Natural killer cell (primary cell): Measurements from ENCODE around the gene GMPPA. TPM values are rescaled to one million over a fixed set of nuclear protein-coding genes. Genes with fewer than 3 reads are reported as not detected.

ENCODE experiments used
- ATAC-seq, 3 donors: fragments of 150-1000 bp in 2 of 3; fragments of 200-7000 bp in 1 of 3; cut with Tn5 transposase; 1 replicate in 1 of 3; 2 replicates in 2 of 3; pipeline ENCODE4 v1.10.0; 2021; ENCODE audit warnings: mild to moderate bottlenecking in 2 of 3, moderate library complexity in 2 of 3
- DNase-seq, 2 donors: peaks; one replicate each; pipeline versions ENCODE4 v3.0.0 to v3.0.0-alpha.2; 2013 to 2021; ENCODE audit warnings: mixed read lengths in 1 of 2
- H3K27ac ChIP-seq: one replicate; pipeline ENCODE4 v1.5.1; 2013; ENCODE audit warnings: mild to moderate bottlenecking, low read length
- H3K27me3 ChIP-seq: one replicate; pipeline ENCODE4 v1.6.1; 2013; ENCODE audit warnings: low read length; ENCODE audit not compliant: control insufficient read depth, insufficient read depth
- H3K36me3 ChIP-seq: one replicate; pipeline ENCODE4 v1.6.1; 2013; ENCODE audit warnings: low read length; ENCODE audit not compliant: control insufficient read depth, insufficient read depth
- H3K4me1 ChIP-seq: one replicate; pipeline ENCODE4 v1.6.1; 2013; ENCODE audit warnings: low read length; ENCODE audit not compliant: control insufficient read depth, insufficient read depth
- H3K4me3 ChIP-seq: one replicate; pipeline ENCODE4 v1.5.1; 2013; ENCODE audit warnings: low read length
- H3K9me3 ChIP-seq: one replicate; pipeline ENCODE4 v1.6.1; 2013; ENCODE audit warnings: low read length; ENCODE audit not compliant: control insufficient read depth, insufficient read depth
- H3K27ac Mint-ChIP-seq, 2 donors: one replicate each; pipeline ENCODE4 v1.8.0; 2022; ENCODE audit warnings: mild to moderate bottlenecking in 2 of 2, mixed read lengths in 2 of 2, moderate library complexity in 1 of 2
- H3K27me3 Mint-ChIP-seq, 2 donors: one replicate each; pipeline ENCODE4 v1.8.0; 2022; ENCODE audit warnings: low read depth in 2 of 2, mixed read lengths in 2 of 2
- H3K36me3 Mint-ChIP-seq: one replicate; pipeline ENCODE4 v1.8.0; 2022; ENCODE audit warnings: mixed read lengths
- H3K4me1 Mint-ChIP-seq, 2 donors: one replicate each; pipeline ENCODE4 v1.8.0; 2022; ENCODE audit warnings: mixed read lengths in 2 of 2
- H3K4me3 Mint-ChIP-seq: one replicate; pipeline ENCODE4 v1.8.0; 2022; ENCODE audit warnings: mild to moderate bottlenecking, moderate library complexity, mixed read lengths
- H3K9me3 Mint-ChIP-seq, 2 donors: one replicate each; pipeline ENCODE4 v1.8.0; 2022; ENCODE audit warnings: mixed read lengths in 2 of 2
- whole genome bisulfite sequencing: methylation state at CpG from one replicate; pipeline ENCODE4 v1.1.7; 2013; ENCODE audit warnings: missing lambda C conversion rate; ENCODE audit not compliant: insufficient coverage; 5-methylcytosine and 5-hydroxymethylcytosine counted together
- intact Hi-C: fragments of 100-400 bp; cut with micrococcal nuclease; formaldehyde crosslinking; loops from one replicate; pipeline ENCODE4 v1.14.2; 2022
- total RNA-seq, 4 donors: library from RNA; stranded (reverse); fragments of 120-200 nt in 1 of 4; gene quantifications; one replicate each; pipeline versions ENCODE4 v1.2.3 to v1.2.4, GENCODE V29; 2013 to 2022
- TF ChIP-seq, protein P1 (sequence below): fragments of 200-600 bp; IDR thresholded peaks from one replicate; pipeline ENCODE4 v1.8.0; 2022; ENCODE audit warnings: antibody characterized with exemption

Gene GMPPA
- total RNA-seq, 3 donors from 2014 or later (not counting 1 experiment from before 2014, with no cell fraction given) = 27.6 to 36.3 (median 33.8) TPM

DNA sequence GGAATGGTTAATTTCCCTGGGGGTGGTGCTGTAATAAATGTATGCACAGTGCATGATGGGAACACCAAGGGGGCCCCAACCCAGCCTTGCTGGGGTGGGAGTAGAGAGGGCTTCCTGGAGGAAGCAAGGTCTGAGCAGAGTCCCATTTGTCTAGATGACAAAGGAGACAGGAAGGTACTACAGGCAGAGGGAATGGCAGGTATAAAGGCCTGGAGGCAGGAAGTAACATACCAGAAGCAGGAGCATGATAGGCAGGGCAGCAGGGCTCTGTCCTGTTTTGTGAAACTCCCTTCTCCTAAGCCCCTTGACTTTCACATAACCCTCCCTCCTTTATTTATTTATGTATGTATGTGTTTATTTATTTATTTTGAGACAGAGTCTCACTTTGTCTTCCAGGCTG lies 3.9 kb downstream of the GMPPA start:
- H3K4me1 ChIP-seq = peaks cover 13% of the 10 kb centered on the region
- no peak overlapping the region for H3K4me3 Mint-ChIP-seq
- no peaks in the 10 kb centered on the region for H3K9me3 Mint-ChIP-seq
- peaks cover 3% of the 10 kb centered on the region for H3K27me3 ChIP-seq
- DNase-seq (no peak), ATAC-seq (no peak)
- no peak overlapping the region for H3K27ac Mint-ChIP-seq
- H3K27ac ChIP-seq = no peak overlapping the region
- peaks cover 0 to 2% of the 10 kb centered on the region in 2 donors for H3K27me3 Mint-ChIP-seq
- TF ChIP-seq, protein P1, sequence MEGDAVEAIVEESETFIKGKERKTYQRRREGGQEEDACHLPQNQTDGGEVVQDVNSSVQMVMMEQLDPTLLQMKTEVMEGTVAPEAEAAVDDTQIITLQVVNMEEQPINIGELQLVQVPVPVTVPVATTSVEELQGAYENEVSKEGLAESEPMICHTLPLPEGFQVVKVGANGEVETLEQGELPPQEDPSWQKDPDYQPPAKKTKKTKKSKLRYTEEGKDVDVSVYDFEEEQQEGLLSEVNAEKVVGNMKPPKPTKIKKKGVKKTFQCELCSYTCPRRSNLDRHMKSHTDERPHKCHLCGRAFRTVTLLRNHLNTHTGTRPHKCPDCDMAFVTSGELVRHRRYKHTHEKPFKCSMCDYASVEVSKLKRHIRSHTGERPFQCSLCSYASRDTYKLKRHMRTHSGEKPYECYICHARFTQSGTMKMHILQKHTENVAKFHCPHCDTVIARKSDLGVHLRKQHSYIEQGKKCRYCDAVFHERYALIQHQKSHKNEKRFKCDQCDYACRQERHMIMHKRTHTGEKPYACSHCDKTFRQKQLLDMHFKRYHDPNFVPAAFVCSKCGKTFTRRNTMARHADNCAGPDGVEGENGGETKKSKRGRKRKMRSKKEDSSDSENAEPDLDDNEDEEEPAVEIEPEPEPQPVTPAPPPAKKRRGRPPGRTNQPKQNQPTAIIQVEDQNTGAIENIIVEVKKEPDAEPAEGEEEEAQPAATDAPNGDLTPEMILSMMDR = no peak
- H3K4me1 Mint-ChIP-seq = peaks cover 26 to 36% of the 10 kb centered on the region in 2 donors
- peaks cover 7% of the 10 kb centered on the region for H3K36me3 Mint-ChIP-seq
- intact Hi-C loops = no loop called here
- H3K4me3 ChIP-seq = no peak overlapping the region
- H3K36me3 ChIP-seq = peaks cover 33% of the 10 kb centered on the region
- no peaks in the 10 kb centered on the region for H3K9me3 ChIP-seq

DNA sequence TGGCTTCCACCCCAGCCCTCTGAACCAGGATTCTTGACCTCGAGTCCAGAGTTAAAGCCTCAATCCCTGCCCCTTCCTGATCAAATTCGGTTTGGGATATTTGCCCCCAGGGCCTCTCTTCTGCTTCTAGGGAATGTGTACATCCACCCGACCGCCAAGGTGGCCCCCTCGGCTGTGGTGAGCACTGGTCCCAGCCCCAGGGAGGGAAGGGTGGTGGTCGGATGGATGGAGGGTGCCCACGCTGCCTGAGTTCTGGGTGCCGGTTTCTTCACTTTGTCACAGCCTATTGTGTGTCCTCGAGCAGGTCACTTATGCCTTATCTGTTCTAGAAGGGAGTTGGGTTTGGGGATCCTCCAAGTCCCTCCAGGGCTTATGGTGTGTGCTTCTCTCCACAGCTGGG lies 6.9 kb downstream of the GMPPA start:
- Mint-ChIP-seq H3K4me1 (peaks cover 0 to 20% of the 10 kb centered on the region in 2 donors), H3K4me3 (no peak overlapping the region), H3K36me3 (peaks cover 7% of the 10 kb centered on the region), H3K9me3 (no peaks in the 10 kb centered on the region), H3K27ac (no peak overlapping the region), H3K27me3 (peaks cover 0 to 13% of the 10 kb centered on the region in 2 donors)
- Histone ChIP-seq H3K36me3 (peaks cover 33% of the 10 kb centered on the region), H3K4me1 (peaks cover 12% of the 10 kb centered on the region), H3K27ac (no peak overlapping the region), H3K27me3 (peaks cover 12% of the 10 kb centered on the region), H3K9me3 (no peaks in the 10 kb centered on the region), H3K4me3 (no peak overlapping the region)
- 93% methylated on average over 9 of the region's 9 CpGs for WGBS
- TF ChIP-seq, protein P1 = no peak
- no peak for DNase-seq
- intact Hi-C loops = no loop called here
- no peak for ATAC-seq

DNA sequence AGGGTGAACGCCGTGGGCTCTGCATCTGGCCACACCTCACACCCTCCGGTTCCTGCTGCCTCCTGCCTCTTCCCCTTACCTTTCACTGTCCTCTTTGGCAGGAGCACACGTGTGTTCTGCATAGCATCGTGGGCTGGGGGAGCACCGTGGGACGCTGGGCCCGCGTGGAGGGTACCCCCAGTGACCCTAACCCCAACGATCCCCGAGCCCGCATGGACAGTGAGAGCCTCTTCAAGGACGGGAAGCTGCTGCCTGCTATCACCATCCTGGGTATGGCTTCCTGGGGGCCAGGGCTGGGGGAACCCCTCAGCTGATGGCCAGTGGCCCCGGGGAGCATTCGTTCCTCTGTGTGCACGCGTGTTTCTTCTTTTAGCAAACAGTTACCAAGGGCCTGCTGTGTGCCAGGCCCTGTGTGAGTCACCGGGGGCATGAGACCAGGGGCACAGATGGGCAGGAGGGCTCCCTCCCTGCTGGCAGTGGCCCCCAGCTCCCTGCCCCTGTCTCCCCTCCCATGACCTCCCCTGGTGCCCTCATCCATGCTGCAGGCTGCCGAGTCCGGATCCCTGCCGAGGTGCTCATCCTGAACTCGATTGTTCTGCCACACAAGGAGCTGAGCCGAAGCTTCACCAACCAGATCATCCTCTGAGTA lies 7.6 kb downstream of the GMPPA start:
- Mint-ChIP-seq H3K27me3 (peaks cover 0 to 20% of the 10 kb centered on the region in 2 donors), H3K9me3 (no peaks in the 10 kb centered on the region), H3K4me3 (no peak overlapping the region), H3K4me1 (peaks cover 0 to 26% of the 10 kb centered on the region in 2 donors), H3K36me3 (peaks cover 7% of the 10 kb centered on the region), H3K27ac (no peak overlapping the region)
- ATAC-seq (no peak), DNase-seq (no peak)
- 95% methylated on average over 23 of the region's 23 CpGs for WGBS
- Histone ChIP-seq H3K4me3 (no peak overlapping the region), H3K27me3 (peaks cover 18% of the 10 kb centered on the region), H3K27ac (no peak overlapping the region), H3K36me3 (peaks cover 33% of the 10 kb centered on the region), H3K9me3 (no peaks in the 10 kb centered on the region), H3K4me1 (peaks cover 12% of the 10 kb centered on the region)
- TF ChIP-seq, protein P1 = no peak
- intact Hi-C loops = no loop called here
